ENCODE measurements around the gene SULT1A3.
"Not testable (repeated sequence)": the region's sequence is repeated elsewhere in the genome, so short reads cannot be mapped to it uniquely, and the experiment has no call there.

SULT1A3 gene

GRCh38 chr16:30199049-30199448 is at the start of gene SULT1A3:
TSS of gene SULT1A3 (plus strand) at chr16:30199255. CDS start at chr16:30200729, 1,474 bp downstream.
- DNase-seq (ENCODE audit: low spot score), result not testable (repeated sequence)

- DNase-seq (ENCODE audit: low spot score), result no peak
Measured at GRCh38 chr16:30151091-30151490, 48.0 kb upstream of the SULT1A3 start.

GRCh38 chr16:30152517-30152916 is 46.5 kb upstream of the SULT1A3 start:
- no peak for DNase-seq (ENCODE audit: low spot score)

- no peak for DNase-seq (ENCODE audit: low spot score)
Measured at GRCh38 chr16:30155188-30155587, 43.9 kb upstream of the SULT1A3 start.

- no peak for DNase-seq (ENCODE audit: low spot score)
Measured at GRCh38 chr16:30157214-30157613, 41.8 kb upstream of the SULT1A3 start.

- DNase-seq (ENCODE audit: low spot score), result no peak
Measured at GRCh38 chr16:30163538-30163937, 35.5 kb upstream of the SULT1A3 start.

- peak; percentile 7 for DNase-seq (ENCODE audit: low spot score)
Measured at GRCh38 chr16:30166202-30166902, 32.7 kb upstream of the SULT1A3 start.

GRCh38 chr16:30168746-30169145 is 30.3 kb upstream of the SULT1A3 start:
- DNase-seq (ENCODE audit: low spot score), result not testable (repeated sequence)

- not testable (repeated sequence) for DNase-seq (ENCODE audit: low spot score)
Measured at GRCh38 chr16:30169416-30169815, 29.6 kb upstream of the SULT1A3 start.

- not testable (repeated sequence) for DNase-seq (ENCODE audit: low spot score)
Measured at GRCh38 chr16:30170145-30170544, 28.9 kb upstream of the SULT1A3 start.

GRCh38 chr16:30173054-30173453 is 26.0 kb upstream of the SULT1A3 start:
- no peak for DNase-seq (ENCODE audit: low spot score)

- DNase-seq (ENCODE audit: low spot score), result not testable (repeated sequence)
Measured at GRCh38 chr16:30176876-30177275, 22.2 kb upstream of the SULT1A3 start.

- DNase-seq (ENCODE audit: low spot score), result no peak
Measured at GRCh38 chr16:30179195-30179594, 19.9 kb upstream of the SULT1A3 start.

- no peak for DNase-seq (ENCODE audit: low spot score)
Measured at GRCh38 chr16:30179931-30180330, 19.1 kb upstream of the SULT1A3 start.

- no peak for DNase-seq (ENCODE audit: low spot score)
Measured at GRCh38 chr16:30180741-30181140, 18.3 kb upstream of the SULT1A3 start.

GRCh38 chr16:30183233-30184095 is 15.6 kb upstream of the SULT1A3 start, which contains the start of gene CORO1A:
TSS of gene CORO1A (plus strand) at chr16:30183602. CDS start at chr16:30185210, 1,608 bp downstream.
- DNase-seq (ENCODE audit: low spot score), result peak; percentile 82

- DNase-seq (ENCODE audit: low spot score), result peak; percentile 91
Measured at GRCh38 chr16:30184096-30184890, 14.8 kb upstream of the SULT1A3 start.

- no peak for DNase-seq (ENCODE audit: low spot score)
Measured at GRCh38 chr16:30184891-30185682, 14.0 kb upstream of the SULT1A3 start.

- DNase-seq (ENCODE audit: low spot score), result peak; percentile 94
Measured at GRCh38 chr16:30185683-30186421, 13.2 kb upstream of the SULT1A3 start.

- no peak for DNase-seq (ENCODE audit: low spot score)
Measured at GRCh38 chr16:30186444-30186781, 12.6 kb upstream of the SULT1A3 start.
